HL-60 (cell line): ENCODE measurements around the gene KDM5B.
A peak's percentile ranks its signal among the peaks of the same experiment; 100 is the strongest.
"Not testable (repeated sequence)": the region's sequence is repeated elsewhere in the genome, so short reads cannot be mapped to it uniquely, and the experiment has no call there.

Experiments
- DNase-seq, 2 experiments: peaks; one replicate each; pipeline ENCODE4 v3.0.0-alpha.2; 2010 to 2020; ENCODE audit warnings: low read depth in 1 of 2, low spot score in 1 of 2
- H3K27ac ChIP-seq: fragments of 250-450 bp; sonication (Bioruptor Pico); replicated peaks from 2 replicates; pipeline ENCODE4 v1.5.1; 2020; ENCODE audit warnings: mild to moderate bottlenecking, moderate library complexity
- H3K27me3 ChIP-seq: fragments of 250-450 bp; sonication (Bioruptor Pico); 2 replicates; pipeline ENCODE4 v1.5.1; 2021; ENCODE audit warnings: mild to moderate bottlenecking, moderate library complexity; ENCODE audit not compliant: insufficient read depth, poor library complexity, severe bottlenecking
- H3K4me3 ChIP-seq: replicated peaks from 2 replicates; pipeline ENCODE4 v1.5.1; 2011; ENCODE audit warnings: mild to moderate bottlenecking, control low read depth, low read length; ENCODE audit not compliant: insufficient read depth
- CTCF ChIP-seq: IDR thresholded peaks from one replicate; pipeline ENCODE4 v1.5.1; 2011; ENCODE audit warnings: low read length, control low read depth, inconsistent platforms; ENCODE audit not compliant: insufficient read depth
- GABPA ChIP-seq: IDR thresholded peaks from 2 replicates; pipeline ENCODE4 v1.6.1; 2012; ENCODE audit warnings: low read depth
- POLR2AphosphoS5 ChIP-seq: IDR thresholded peaks from 2 replicates; pipeline ENCODE4 v1.6.1; 2012; ENCODE audit warnings: low read depth
- REST ChIP-seq: IDR thresholded peaks from 2 replicates; pipeline ENCODE4 v1.6.1; 2012; ENCODE audit warnings: low read depth; ENCODE audit not compliant: insufficient replicate concordance
- SPI1 ChIP-seq: IDR thresholded peaks from 2 replicates; pipeline ENCODE4 v1.6.1; 2012; ENCODE audit warnings: low read depth, mild to moderate bottlenecking, borderline replicate concordance

The KDM5B gene

GRCh38 chr1:202750024-202750423 is 58.2 kb downstream of the KDM5B start:
- no peak for DNase-seq
- Histone ChIP-seq H3K4me3 (no peak overlapping the region), H3K27me3 (no peaks in the 10 kb centered on the region), H3K27ac (no peak overlapping the region)
- TF ChIP-seq CTCF (no peak), REST (no peak), GABPA (no peak), POLR2AphosphoS5 (no peak), SPI1 (no peak)

GRCh38 chr1:202745323-202745888 is 62.8 kb downstream of the KDM5B start:
- TF ChIP-seq SPI1 (no peak), GABPA (no peak), REST (no peak), POLR2AphosphoS5 (no peak), CTCF (no peak)
- H3K4me3 ChIP-seq = no peak overlapping the region
- no peaks in the 10 kb centered on the region for H3K27me3 ChIP-seq
- H3K27ac ChIP-seq = peak overlapping the region; percentile 18; the same call in 1 of the 2 replicates
- peak in 1 of 2 experiments; percentile 30 for DNase-seq

- DNase-seq, H3K27ac ChIP-seq, H3K4me3 ChIP-seq: not testable (repeated sequence)
Measured at GRCh38 chr1:202744770-202745169, 63.5 kb downstream of the KDM5B start.

GRCh38 chr1:202742496-202742895 is 65.7 kb downstream of the KDM5B start:
- Histone ChIP-seq H3K27ac (no peak overlapping the region), H3K27me3 (no peaks in the 10 kb centered on the region), H3K4me3 (no peak overlapping the region)
- TF ChIP-seq REST (no peak), POLR2AphosphoS5 (no peak), SPI1 (no peak), CTCF (no peak), GABPA (no peak)
- peak in 1 of 2 experiments; percentile 50 for DNase-seq

More at GRCh38 chr1:202744770-202745169, 63.5 kb downstream of the KDM5B start:
- not testable (repeated sequence) for H3K27me3 ChIP-seq
